Fibroblast of skin of abdomen (primary cell): Measurements from ENCODE around the gene CRACR2B.

Experiments used
- DNase-seq: peaks from one replicate; pipeline ENCODE4 v3.0.0-alpha.2; 2013

CRACR2B gene

DNA sequence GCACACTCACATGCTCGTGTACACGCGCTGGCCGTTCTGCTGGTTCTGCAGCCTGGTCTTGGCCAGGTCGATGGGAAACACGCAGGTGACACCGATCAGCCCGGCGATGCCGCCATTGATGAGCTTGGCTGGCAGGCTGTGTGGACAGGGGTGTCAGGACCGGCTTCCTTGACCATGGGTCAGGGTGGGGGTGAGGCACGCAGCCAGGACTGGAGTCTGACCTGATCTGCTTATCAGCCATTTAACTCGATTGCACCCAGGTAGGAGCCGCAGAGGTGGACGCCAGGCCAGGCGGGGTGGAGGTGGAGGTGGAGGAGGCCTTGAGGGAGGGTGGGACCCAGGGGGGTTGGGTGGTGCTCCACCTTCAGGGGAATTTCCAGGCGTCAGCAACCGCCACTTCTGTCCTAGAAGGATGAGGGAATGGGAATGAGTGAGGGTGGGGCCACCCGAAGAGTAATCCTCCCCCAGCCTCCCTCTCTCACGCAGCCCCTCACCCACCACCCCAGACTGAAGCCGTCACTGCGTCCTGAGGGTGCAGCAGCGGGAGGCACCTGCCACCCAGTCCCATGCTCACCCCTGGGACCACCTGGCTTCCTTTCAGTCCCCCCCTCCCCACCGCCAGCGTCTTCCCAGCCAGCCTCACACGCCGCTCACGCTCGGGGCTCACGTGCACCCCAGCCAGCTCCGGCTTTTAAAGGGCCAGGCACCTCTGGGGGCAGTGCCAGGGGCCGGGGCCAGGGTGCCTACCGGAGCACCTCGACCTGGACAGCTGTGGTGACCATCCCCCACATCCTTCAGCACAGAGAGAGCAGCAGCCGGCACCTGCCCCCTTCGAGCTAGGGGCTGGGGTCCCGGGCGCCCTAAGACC lies 32.7 kb upstream of the CRACR2B start:
- DNase-seq: no peak

DNA sequence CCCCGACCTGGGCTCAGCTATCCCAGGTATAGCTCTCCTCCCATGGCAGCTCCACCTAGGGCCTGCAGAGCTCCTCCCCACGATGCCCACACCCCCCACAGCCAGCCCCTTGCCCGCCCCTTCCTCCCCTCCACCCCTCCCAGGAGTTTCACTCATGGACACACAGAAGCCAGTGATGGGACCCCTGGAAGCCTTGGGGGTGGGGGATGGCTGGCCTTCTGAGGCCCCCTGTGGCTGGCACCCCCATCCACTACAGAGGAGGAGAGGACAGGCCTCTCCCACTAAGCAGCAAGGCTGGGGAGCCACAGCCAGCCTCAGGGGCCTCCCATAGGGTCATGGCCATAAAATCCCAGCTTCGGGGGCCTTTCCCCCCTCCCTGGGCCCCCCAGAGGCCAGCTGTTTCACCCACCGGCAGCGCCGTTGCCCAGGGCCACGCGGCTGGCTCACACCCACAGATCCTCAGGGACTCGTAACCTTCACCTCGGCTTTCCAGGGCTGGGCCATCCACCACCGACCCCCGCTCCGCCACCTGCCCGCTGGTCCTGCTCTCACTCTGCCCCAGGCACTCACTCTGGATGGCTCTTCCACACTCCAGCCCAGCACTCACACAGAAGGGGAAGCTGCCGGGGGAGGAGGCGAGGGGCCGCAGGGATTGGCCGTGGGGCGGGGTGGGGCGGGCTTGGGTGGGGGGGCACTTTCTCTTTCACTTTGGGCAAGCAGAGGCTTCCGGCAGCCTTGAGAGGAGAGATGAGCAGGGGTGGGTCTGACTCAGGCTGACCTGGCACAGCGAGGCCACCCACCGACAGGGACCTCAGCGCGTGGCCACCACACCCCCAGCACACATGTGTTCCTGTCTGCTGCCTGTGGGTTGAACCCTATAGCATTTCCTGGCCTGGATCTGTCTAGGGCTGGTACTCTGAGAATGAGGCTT lies 31.8 kb upstream of the CRACR2B start:
- peak; percentile 87 for DNase-seq

DNA sequence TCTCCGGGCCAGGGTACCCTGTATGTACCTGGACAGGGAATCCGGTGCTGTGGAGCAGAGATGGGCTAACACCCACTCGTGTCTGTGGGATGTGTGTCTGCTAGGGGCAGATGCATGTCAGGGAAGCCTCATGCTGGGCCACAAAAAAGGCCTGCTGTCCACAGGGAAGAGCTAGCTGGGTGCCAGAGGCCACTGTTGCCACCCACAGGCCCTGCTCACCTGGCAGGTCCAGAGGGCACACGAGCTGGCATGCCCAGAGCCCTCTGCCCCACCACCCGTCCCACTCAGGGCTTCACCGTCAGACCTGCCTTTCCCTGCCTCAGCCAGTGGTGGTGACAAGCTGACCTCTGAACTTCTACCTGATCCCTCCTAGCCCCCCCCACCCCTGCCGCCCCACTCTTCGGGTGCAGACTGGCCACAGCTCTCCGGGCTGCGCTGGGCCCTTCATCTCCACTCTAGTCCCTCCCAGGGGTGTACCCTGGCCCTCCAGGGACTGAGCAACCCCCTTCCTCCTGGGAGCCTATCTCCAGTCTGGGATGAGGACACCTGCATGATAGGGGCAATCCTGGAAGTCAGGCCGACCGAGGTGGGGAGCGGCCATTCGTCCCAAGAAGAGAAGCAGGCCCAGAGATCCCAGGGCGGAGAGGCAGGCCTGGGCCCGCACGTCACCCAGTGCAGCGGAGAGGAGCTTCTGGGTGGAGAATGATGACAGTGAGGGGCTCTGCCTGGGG lies 31.0 kb upstream of the CRACR2B start:
- DNase-seq: no peak

DNA sequence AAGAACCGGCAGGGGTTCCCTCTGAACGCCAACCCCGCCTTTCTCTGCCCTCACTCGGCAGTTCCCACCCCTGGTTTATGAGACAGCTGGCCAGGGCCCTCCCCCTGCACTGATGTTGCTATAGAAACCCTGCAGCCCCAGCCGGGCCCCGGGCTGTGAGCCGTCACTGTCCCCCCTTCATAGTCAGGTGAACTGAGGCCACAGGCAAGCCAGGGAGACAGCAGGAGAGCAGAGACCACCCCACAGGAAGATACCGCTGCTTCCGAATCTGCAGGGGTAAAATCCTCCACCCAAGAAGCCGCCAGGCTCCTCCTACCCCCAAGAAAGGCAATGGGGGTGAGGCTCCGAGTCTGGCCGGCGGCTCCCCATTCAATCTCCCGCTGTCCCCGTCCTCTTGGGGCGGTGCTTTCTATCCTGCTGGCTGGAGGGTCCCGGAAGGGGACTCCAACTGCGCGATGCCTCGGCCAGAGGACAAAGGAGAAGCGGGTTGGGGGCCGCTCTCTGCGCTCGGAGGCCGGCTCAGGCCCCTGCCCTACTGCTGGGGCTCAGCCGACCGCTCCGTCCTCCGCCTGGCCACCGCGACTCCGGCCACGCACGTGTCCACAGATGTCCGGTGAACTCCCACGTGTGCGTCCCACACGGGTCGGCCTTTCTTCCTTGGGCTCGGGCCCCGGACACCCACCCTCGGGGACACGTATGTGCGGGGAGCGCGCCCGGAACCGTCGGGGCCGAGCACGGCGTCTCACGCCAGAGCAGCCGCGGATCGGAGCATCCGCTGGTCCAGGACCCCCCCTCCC lies 30.2 kb upstream of the CRACR2B start:
- DNase-seq: peak; percentile 81

DNA sequence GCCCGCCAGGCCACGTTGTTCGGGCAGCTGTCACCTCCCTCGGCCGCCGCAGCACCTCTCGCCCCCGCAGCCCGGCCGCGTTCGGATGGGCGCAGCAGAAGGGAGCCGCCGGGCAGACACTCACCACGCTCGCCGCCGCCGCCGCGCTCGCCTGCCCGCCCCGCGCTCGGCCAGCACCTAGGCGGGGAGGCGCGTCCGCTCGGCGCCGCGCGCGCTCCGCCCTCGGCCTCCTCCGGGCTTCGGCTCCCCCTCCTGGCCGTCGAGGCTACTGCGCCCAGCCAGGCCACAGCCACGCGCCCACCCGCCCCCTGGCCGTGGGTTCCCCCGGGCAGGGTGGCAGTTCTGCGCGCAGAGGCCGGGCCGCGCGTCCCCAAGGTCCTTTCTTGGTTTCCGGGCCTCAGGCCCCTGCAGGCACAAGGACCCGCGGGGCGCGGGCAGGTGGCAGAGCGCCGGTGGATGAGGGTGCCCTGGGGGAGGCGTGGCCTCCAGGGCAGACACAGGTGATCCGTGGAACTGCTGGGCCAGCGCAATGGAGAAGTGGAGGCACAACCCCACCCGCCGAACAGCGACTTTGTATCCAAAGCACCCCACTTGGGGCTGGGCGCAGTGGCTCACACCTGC lies 29.5 kb upstream of the CRACR2B start, which contains the start of gene SLC25A22:
TSS of gene SLC25A22 (minus strand) at position 189 of the 621 bp plus-strand sequence. CDS start 3,275 bp downstream, outside the sequence.
- peak; percentile 76 for DNase-seq

DNA sequence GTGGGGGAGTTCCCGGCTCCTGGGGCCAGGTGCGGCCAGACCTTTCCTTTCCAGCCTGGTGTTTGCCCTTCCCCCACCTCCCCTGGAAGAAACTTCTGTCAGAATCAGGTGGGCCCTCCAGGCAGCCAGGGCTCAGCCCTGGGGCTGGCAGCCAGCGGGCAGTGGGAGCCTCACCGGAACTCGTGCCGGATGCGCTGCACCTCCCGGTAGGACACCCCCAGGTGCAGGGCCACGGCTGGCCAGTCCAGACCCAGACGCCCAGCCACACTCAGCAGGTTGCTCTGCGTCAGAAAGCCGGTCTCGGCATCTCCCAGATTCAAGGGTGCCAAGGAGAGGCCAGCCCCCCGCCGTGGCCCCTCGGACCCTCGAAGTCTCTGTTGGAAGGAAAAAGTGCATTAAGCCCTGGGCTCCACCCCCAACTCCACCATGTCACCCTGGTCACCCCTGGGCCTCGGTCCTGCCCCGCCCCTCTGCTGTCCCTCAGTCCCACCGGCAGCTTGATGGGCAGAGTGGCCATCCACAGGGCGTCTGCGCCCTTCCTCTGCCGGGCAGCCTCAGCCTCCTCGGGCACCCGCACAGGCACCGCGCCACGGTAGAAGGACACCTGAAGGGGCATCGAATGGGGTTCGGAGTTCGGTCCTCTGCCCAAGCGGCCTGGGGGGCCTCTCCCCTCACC lies 27.9 kb upstream of the CRACR2B start:
- DNase-seq: no peak

DNA sequence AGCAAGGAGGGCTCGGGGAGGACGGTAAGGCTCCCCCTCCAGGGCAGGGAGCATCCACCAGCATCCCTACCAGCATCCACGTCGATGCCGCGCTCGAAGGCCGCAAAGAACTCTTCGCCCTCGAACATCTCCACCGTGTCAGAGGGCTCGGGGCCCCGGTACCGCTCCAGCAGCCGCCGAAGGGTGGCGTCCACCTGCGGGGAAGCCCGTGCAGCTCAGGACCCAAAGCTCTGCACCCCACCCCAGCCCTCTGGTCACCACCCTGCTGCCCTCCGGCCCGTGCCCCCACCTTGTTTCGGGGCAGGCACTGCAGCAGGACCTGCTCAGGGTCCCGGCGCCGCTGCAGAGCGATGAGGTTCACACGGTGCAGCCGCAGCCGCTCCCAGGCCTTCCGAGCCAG lies 27.2 kb upstream of the CRACR2B start:
- DNase-seq: no peak

DNA sequence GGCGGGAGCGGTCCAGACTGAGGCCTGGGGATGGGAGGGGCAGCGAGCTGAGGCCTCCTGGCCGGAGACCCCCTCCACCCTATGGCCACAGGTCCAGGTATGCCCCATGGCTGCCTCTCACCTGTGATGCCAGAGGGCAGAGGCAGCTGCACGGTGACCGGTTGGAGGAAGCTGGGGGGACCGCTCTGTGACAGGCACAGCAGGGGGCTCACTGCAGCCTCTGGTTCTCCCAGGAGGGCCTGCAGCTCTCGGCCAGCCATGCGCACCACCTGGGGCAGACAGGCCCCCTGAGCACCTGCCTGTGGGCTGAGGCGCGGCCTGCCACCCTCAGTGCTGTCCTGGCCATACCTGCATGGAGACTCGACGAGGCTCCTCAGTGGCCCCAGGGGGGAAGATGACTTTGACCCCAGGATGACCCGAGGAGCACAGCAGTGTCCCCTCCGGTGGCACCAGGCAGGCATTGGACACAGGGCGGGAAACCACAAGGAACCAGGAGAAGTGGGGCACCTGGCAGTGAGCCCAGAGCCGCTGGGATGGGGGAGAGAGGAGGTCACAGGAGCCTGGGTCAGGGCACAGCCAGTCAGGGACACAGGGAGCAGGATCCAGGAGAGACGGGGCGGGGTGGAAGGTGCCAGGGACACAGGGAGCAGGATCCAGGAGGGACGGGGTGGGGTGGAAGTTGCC lies 26.5 kb upstream of the CRACR2B start:
- no peak for DNase-seq

DNA sequence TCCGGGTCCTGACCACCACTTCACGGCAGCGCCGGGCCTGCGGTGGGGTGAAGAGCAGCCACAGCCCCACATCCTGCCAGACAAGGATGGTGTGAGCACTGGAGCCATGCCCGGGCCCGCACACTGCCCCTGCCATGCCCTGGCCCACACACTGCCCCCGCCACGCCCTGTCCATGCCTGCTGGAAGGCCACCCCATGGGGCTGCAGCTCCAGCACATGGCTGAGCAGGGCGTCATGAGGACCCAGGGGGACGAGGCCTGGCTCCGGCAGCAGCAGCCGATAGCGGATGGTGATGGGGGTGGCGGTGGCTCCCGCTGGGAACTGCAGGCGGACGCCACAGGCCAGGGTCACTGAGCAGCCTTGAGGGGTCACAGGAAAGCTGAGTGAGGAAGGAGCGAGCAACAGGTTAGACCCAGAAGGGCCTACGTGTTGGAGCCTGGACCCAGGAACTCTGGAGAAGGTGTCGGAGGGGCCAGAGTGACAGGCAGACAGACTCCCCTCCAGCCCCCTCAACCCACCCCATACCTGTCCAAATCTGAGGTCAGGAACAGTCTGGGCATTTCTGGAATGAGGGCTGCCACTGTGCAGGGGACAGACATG lies 25.6 kb upstream of the CRACR2B start:
- DNase-seq: no peak

DNA sequence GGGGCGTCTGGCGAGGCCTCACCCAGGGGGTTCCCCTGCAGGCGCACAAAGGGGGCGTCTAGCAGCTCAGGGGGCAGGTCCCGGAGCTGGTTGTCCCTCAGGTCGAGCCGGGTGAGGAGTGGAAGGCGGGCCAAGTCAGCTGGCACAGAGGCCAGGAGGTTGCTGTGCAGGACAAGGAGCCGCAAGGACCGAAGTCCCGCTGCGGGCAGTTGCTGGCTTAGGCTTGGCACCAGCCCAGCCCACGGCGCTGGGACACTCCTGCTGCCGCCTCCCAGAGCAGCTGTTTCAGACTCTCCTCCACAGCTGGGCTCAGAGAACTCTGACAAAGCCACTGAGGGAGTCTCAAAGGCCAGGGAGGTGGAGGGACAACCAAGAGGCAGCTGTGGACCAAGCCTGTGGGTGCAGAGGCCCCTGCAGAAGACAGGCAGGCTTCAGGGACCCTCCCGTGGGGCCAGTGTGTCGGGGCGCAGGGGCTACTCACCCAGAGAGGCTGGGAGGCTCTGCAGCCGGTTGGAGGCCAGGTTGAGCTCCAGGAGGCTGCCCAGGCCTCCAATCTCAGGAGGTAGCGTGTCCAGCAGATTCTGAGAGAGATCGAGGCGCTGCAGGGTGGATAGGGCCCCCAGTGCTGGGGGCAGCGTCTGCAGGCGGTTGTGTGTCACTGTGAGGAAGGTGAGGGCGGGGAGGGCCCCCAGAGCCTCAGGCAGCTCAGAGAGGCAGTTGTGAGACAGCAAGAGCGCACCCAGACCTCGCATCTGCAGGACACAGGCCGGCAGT lies 24.8 kb upstream of the CRACR2B start:
- no peak for DNase-seq

DNA sequence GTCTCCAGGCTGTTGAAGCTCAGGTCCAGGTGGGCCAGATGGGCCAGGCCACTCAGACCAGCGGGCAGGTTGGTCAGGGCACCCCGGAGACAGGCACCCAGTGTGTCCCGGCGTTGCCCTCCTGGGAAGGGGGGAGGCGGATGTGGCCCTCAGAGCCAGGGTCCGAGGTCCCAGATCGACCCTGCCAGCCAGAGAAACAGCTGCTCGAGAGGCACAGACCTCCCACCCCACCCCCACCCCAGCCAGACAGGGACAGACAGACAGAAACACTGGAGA lies 24.3 kb upstream of the CRACR2B start:
- no peak for DNase-seq

DNA sequence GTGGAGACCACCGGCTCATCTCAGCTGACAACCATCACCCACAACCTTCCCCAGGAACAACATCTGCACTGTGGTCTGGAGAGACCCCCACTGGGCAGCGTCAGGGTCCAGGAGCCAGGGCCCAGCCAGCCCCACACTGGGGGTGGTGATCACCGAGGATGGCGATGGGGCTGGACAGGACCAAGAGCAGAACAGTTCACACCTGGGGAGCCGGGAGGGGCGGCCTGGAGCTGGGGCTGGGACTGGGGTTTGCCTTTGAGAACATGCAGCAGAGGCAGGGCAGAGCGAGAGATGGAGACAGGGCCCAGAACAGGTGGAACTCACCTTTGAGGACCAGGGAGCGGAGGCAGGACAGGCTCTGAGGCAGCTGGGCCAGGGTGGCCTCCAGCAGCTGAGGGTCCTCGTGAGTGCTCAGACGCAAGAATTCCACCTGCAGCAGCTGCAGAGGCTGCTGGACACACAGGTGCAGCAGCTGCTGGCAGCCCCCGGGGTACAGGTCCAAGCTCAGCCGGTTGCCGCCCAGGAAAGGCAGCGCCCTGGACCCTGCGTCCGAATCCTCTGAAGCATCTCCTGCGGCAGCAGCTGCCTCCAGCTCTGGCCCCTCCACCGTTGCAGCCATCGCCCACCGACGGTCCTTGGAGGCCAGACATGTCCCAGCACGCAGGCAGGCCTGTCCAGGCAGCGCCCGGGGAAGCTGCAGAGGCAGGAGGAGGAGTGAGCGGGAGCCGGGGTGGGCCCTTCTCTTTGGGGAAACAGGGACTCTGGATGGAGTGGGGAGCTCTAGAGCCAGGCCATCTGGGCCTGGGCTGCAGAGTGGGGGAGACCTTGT lies 23.7 kb upstream of the CRACR2B start:
- DNase-seq: no peak

DNA sequence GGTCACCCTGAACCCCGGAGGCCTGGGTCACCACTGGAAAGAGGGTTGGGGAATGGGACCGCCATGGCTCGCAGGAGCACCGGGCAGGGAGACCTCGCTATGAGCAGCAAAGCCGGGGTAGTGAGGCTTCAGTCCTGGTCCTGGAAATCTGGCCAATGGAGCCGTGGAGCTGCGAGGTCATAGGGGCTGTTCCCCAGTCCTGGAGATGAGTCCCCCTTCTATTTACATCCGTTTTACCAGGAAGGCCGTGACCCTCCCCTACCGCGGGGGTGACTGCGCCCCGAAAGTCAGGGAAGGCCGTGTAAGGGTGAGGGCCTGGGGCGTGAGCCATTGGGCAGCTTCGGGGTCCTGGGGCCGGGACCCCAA lies 23.1 kb upstream of the CRACR2B start:
- DNase-seq: no peak

DNA sequence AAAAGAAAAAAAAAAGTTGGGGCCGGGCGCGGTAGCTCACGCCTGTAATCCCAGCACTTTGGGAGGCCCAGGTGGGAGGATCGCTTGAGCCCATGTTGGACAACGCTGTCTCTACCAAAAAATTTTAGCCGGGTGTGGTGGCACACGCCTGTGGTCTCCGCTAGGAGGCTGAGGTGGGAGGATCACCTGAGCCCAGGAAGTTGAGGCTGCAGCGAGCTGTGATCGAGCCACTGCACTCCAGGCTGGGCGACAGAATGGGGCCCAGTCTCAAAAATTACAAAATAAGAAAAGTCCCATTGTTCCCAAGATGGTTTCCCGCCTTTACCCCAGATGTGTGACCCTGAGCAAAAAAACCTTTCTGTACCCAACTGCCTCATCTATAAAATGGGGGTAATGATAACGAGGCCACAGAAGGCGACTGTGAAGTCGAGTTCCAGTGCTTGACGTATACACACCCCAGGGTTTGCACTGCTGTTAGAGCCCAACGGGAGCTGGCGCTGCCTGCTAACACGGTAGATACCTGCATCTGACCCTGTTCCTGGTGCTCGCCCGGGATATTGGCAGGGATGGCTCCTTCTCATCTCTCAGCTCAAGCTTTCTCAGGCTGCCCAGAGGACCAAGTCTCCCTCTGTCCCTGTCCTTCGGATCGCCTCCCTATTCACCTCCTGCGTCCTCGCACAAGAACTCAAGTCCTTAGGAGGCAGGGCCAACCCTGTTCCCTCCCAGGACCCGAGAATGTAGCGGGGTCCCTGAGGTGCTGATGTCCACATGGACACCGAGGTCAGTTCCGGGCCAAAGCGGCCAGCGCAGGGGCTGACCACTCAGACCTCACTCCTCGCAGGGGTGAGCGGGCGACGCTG lies 19.1 kb upstream of the CRACR2B start:
- DNase-seq: no peak

DNA sequence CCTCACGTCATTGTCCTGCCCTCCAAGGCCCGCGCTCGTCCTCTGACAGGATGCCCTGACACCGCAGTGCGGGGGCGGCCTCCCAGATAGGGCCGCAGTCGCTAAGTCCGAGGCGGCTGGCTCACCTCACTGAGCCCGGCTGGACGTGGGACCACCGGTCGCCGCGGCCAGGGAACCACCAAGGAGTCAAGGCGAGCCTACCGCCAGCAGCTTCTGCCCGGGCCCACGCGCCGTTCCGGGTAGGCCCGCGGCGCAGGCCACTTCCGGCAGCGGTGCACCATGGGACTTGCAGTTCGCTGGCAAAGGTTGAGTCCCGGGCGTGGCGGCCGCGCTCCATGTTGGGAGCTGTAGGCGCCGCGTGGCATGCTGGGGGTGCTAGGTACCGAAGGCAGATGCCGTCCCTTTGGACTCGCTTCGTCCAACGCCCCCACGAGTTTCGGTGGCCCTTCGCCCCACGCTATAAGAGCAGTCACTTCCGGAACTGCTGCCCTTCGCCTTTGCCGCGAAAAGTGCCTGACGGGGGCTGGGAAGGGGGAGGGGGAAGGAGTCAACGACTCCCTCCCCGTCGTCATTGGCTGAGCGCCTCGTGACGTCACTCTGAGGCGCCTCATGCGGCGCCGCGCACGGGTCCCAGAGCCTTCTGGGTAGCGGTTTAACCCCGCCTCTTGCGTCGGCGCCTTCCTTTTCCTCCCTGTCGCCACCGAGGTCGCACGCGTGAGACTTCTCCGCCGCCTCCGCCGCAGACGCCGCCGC lies 18.3 kb upstream of the CRACR2B start, which contains the start of gene RPLP2:
TSS of gene RPLP2 (plus strand) at position 681 of the 753 bp plus-strand sequence. CDS start 268 bp downstream, outside the sequence.
- peak; percentile 97 for DNase-seq

DNA sequence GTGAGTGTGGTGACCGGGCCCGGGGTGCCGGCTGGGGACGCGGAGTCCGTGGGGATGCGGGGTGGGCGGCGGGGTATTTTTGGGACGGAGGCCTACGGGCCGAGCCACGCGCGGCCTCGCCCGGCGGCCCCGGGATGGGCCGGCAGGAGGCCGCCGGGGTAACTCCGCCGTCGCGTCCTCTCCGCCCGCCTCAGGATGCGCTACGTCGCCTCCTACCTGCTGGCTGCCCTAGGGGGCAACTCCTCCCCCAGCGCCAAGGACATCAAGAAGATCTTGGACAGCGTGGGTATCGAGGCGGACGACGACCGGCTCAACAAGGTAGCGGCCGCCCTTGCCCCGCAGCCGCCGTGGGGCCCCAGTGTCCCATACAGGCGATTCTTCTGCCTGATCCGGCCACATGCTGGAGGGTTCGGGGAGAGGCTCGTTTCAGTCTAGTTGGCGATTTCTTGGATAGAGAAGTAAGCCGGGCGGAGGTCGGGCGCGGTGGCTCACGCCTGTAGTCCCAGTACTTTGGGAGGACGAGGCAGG lies 17.6 kb upstream of the CRACR2B start:
- no peak for DNase-seq
